ENCODE measurements around the gene DOK1.

DOK1 gene

DNA sequence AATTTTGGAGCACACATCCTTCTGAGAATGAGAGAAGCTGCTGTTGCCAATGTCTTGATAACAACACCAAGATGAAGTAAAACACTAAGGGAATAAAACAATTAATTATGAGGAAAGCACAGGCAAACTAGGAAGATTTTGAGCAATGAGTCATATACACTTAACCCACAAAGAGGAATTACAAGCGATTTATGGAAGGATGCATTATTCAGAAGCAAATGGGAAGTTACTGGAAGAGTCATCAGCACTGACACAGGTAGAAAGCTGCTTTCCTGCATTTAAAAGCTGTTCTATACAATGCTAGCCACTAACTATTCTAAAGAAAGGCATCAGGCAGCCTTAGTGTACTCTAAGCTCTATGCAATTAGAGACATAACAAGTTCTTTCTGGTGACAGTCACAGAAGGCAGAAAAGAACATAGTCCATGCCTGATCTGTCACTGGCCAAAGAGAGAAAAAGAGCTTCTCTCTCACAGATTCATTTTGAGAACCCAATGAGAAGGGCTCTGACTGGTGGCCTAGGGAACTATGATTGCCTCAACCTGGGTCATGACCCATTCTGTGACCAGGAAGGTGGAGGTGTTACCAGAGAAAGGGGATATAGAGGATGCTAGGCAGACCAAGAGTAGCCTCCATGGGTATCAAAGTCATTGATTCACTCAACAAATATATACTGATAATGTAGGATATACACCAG lies 48.2 kb downstream of the DOK1 start:
- H3K27me3 Mint-ChIP-seq (ENCODE audit: low read depth) = peaks cover 37% of the 10 kb centered on the region
- no peak overlapping the region for H3K4me3 Mint-ChIP-seq
- H3K27ac Mint-ChIP-seq = no peak overlapping the region
- H3K36me3 Mint-ChIP-seq (ENCODE audit: low read depth) = no peaks in the 10 kb centered on the region
- no peak for TF ChIP-seq CTCF (IDR thresholded peaks at IDR 0.05; ENCODE audit: unreplicated experiment in 3 of 3)
- no peaks in the 10 kb centered on the region for H3K9me3 Mint-ChIP-seq
- H3K4me1 Mint-ChIP-seq = no peaks in the 10 kb centered on the region

DNA sequence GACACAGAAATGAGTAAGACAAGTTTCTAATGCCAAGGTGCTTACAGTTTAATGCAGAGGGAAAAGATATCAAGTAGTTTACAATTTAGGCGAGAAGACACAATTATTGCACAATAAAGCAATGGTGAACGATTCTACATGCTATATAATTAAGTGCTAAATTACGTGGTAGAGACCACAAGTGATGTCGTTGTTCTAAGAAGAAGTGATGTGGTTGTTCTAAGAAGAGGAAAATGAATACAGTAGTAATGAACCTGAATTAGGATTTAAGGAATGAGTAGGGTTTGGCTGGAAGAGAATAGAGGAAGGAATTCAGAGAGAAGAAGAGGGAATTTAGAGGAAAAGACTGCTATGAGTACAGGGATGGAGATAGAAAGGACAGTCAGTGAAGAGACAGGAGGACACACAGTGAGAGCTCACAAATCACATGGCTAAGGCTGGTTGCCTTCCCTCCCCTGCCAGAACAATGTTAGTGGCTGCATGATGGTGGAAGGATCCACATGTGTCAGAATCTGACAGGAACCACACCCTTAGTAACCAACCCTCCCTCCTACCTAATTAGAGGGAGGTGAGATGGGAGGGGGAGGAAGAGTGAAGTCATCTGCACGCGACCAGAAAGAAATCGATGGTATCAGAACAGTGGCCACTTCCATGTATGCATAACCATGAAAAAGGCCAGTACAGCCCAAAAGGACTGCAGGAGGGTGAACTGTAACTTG lies 48.9 kb downstream of the DOK1 start:
- no peaks in the 10 kb centered on the region for H3K36me3 Mint-ChIP-seq (ENCODE audit: low read depth)
- no peak for TF ChIP-seq CTCF (IDR thresholded peaks at IDR 0.05; ENCODE audit: unreplicated experiment in 3 of 3)
- H3K27me3 Mint-ChIP-seq (ENCODE audit: low read depth) = peaks cover 37% of the 10 kb centered on the region
- H3K9me3 Mint-ChIP-seq = no peaks in the 10 kb centered on the region
- H3K4me1 Mint-ChIP-seq = no peaks in the 10 kb centered on the region
- no peak overlapping the region for H3K27ac Mint-ChIP-seq
- H3K4me3 Mint-ChIP-seq = no peak overlapping the region

DNA sequence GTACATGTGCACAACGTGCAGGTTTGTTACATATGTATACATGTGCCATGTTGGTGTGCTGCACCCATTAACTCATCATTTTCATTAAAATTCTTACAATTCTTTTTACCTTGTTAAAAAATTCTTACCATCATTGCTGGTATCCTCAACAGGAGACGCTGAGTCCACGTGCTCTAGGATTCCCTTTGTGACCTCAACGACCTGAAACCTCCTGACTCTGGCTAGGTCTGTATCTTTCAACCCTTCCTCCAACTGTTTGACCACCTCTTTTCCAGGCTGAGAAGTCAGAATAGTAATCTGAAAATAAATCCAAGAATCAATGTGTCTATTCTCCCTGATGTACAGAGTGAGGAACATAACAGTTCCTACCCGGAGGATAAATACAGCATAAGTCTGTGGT lies 52.4 kb downstream of the DOK1 start:
- TF ChIP-seq CTCF (IDR thresholded peaks at IDR 0.05; ENCODE audit: unreplicated experiment in 3 of 3) = no peak
- Mint-ChIP-seq H3K4me3 (no peak overlapping the region), H3K27me3 (ENCODE audit: low read depth) (peaks cover 40% of the 10 kb centered on the region), H3K9me3 (peaks cover 4% of the 10 kb centered on the region), H3K4me1 (no peaks in the 10 kb centered on the region), H3K27ac (no peak overlapping the region), H3K36me3 (ENCODE audit: low read depth) (no peaks in the 10 kb centered on the region)

All from nephron (organoid).